ENCODE data around the gene KLHL21. TPM values are rescaled to one million over a fixed set of nuclear protein-coding genes. Genes with fewer than 3 reads are reported as not detected.

Gene KLHL21
- total and polyA plus RNA-seq, 10 of the 15 experiments (the other 5 are each of a cell fraction or from before 2014, with no cell fraction given): 0.76 to 12.2 (median 5.2) TPM

- TF ChIP-seq ZNF592 (IDR thresholded peaks at IDR 0.05) (no peak), USF1 (IDR thresholded peaks at IDR 0.05; ENCODE audit: borderline replicate concordance, extremely low read length, insufficient read depth, low read depth, low read length) (no peak), RAD51 (IDR thresholded peaks at IDR 0.05) (no peak), CBX5 (IDR thresholded peaks at IDR 0.05; ENCODE audit: low read depth) (no peak), NKRF (conservative IDR thresholded peaks at IDR 0.05) (peak; percentile 6; the same call in 1 of the 2 replicates), HDAC6 (IDR thresholded peaks at IDR 0.05; ENCODE audit: unreplicated experiment) (no peak), BACH1 (IDR thresholded peaks at IDR 0.05; ENCODE audit: borderline replicate concordance) (0 out of 2 replicates have a peak, but pooled peaks have one; percentile 11), ZNF687 (IDR thresholded peaks at IDR 0.05) (no peak), ATF7 (IDR thresholded peaks at IDR 0.05; ENCODE audit: low read depth) (no peak), CHD1 (IDR thresholded peaks at IDR 0.05; ENCODE audit: low read depth, low read length) (no peak), IKZF1 (conservative IDR thresholded peaks at IDR 0.05) (no peak), SPI1 (IDR thresholded peaks at IDR 0.05; ENCODE audit: borderline replicate concordance, insufficient read depth, low read depth, low read length) (no peak), RELB (IDR thresholded peaks at IDR 0.05; ENCODE audit: low read depth) (no peak), GABPA (IDR thresholded peaks at IDR 0.05; ENCODE audit: low read depth) (no peak), TARDBP (IDR thresholded peaks at IDR 0.05; ENCODE audit: borderline replicate concordance) (no peak)
Observed at GRCh38 chr1:6603238-6603914, 707 bp upstream of the KLHL21 start (continued).

Data from GM12878 (cell line).